A673 (cell line): ENCODE data around the gene ZNF487.

Experiments
- EZH2 ChIP-seq: fragments of 200-600 bp; sonication (generic); IDR thresholded peaks from 2 replicates; pipeline ENCODE4 v1.6.1; 2017; ENCODE audit warnings: borderline replicate concordance, low read depth, mild to moderate bottlenecking, mixed read lengths, antibody characterized with exemption, low read length; ENCODE audit not compliant: poor library complexity, severe bottlenecking
- TF ChIP-seq, protein P1 (sequence below): fragments of 300-800, 200-600 bp; sonication (generic); conservative IDR thresholded peaks from 2 replicates; pipeline ENCODE4 v1.5.1; 2017; ENCODE audit warnings: low read depth, mild to moderate bottlenecking, antibody characterized with exemption, low read length, moderate library complexity, mixed read lengths

DNA sequence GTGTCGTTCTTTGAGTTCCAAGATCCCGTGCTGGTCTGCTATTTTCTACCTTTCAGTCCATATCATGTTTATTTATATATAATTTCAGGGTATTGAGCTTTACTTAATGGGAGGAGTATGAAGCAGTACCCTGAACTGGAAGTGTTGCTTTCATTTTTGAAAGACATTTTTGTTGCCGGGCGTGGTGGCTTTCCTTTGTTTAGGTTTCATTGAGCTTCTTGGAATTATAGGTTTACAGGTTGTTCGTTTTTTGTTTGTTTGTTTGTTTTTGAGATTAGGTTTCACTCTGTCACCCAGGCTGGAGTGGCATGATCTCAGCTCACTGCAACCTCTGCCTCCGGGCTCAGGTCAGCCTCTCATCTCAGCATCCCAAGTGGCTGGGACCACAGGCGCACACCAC is 7.4 kb downstream of the ZNF487 start:
- TF ChIP-seq, protein P1, sequence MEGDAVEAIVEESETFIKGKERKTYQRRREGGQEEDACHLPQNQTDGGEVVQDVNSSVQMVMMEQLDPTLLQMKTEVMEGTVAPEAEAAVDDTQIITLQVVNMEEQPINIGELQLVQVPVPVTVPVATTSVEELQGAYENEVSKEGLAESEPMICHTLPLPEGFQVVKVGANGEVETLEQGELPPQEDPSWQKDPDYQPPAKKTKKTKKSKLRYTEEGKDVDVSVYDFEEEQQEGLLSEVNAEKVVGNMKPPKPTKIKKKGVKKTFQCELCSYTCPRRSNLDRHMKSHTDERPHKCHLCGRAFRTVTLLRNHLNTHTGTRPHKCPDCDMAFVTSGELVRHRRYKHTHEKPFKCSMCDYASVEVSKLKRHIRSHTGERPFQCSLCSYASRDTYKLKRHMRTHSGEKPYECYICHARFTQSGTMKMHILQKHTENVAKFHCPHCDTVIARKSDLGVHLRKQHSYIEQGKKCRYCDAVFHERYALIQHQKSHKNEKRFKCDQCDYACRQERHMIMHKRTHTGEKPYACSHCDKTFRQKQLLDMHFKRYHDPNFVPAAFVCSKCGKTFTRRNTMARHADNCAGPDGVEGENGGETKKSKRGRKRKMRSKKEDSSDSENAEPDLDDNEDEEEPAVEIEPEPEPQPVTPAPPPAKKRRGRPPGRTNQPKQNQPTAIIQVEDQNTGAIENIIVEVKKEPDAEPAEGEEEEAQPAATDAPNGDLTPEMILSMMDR = no peak
- TF ChIP-seq EZH2 = no peak
